ENCODE results near the gene PAX5.

- no peak for TF ChIP-seq ZNF626 (tag by site-specific recombination; IDR thresholded peaks at IDR 0.05)
- TF ChIP-seq ZNF530 (tag by site-specific recombination; IDR thresholded peaks at IDR 0.05; ENCODE audit: low read depth), result no peak
- TF ChIP-seq ZNF157 (tag by site-specific recombination; IDR thresholded peaks at IDR 0.05), result no peak
- TF ChIP-seq ZNF169 (tag by site-specific recombination; IDR thresholded peaks at IDR 0.05), result no peak
These were observed 184.1 kb downstream of the PAX5 start for GRCh38 chr9:36849943-36850342.

All from HEK293 (cell line).